T-cell (primary cell): ENCODE measurements around the gene GRAP2. TPM values are rescaled to one million over a fixed set of nuclear protein-coding genes. Genes with fewer than 3 reads are reported as not detected.
"Not testable (repeated sequence)": the region's sequence is repeated elsewhere in the genome, so short reads cannot be mapped to it uniquely, and the experiment has no call there.

Source experiments
- ATAC-seq, 4 experiments: fragments of 200-7000 bp in 3 of 4; fragments of 150-1000 bp in 1 of 4; cut with Tn5 transposase; replicated peaks in 1 of 4; 1 replicate in 3 of 4; 2 replicates in 1 of 4; pipeline ENCODE4 v1.10.0; 2021; ENCODE audit warnings: moderate library complexity in 3 of 4, mild to moderate bottlenecking in 2 of 4, moderate number of reproducible peaks in 1 of 4
- CTCF ChIA-PET, 2 donors: fragments of 300-600 bp; sonication (Branson Sonifier 250); formaldehyde crosslinking; loops; one replicate each; lab custom pipeline; 2022; ENCODE audit warnings: antibody characterized with exemption in 2 of 2; lab: Charles Lee
- POLR2A ChIA-PET, 2 donors: fragments of 300-600 bp; sonication (Branson Sonifier 250); formaldehyde crosslinking; loops; one replicate each; lab custom pipeline; 2022; ENCODE audit warnings: antibody characterized with exemption in 2 of 2; lab: Charles Lee
- DNase-seq, 35 experiments: peaks; one replicate each; pipeline versions ENCODE4 v3.0.0 to v3.0.0-alpha.2; 2013 to 2023
- H3K27ac ChIP-seq: one replicate; pipeline ENCODE4 v1.5.1; 2013; ENCODE audit warnings: low read length
- H3K27me3 ChIP-seq, 2 experiments: replicated peaks in 1 of 2; 1 replicate in 1 of 2; 2 replicates in 1 of 2; pipeline versions ENCODE4 v1.6.1 to v1.7.0; 2013; ENCODE audit warnings: low read length in 1 of 2, mixed read lengths in 1 of 2; ENCODE audit not compliant: control insufficient read depth in 2 of 2, insufficient read depth in 2 of 2; ENCODE audit errors: extremely low read depth in 1 of 2
- H3K36me3 ChIP-seq, 2 donors: 1 replicate in 1 of 2; 2 replicates in 1 of 2; pipeline versions ENCODE4 v1.6.1 to v1.7.0; 2013; ENCODE audit warnings: low read length in 1 of 2; ENCODE audit not compliant: control insufficient read depth in 2 of 2, insufficient read depth in 1 of 2; ENCODE audit errors: extremely low read depth in 1 of 2
- H3K4me1 ChIP-seq, 2 experiments: 1 replicate in 1 of 2; 2 replicates in 1 of 2; pipeline versions ENCODE4 v1.6.1 to v1.7.0; 2013; ENCODE audit warnings: low read length in 2 of 2, mixed read lengths in 1 of 2; ENCODE audit not compliant: insufficient read depth in 2 of 2, control insufficient read depth in 1 of 2; ENCODE audit errors: extremely low read depth in 1 of 2
- H3K4me3 ChIP-seq, 2 donors: 1 replicate in 1 of 2; 2 replicates in 1 of 2; pipeline versions ENCODE4 v1.5.1 to v1.7.0; 2013; ENCODE audit warnings: mild to moderate bottlenecking in 2 of 2, low read length in 1 of 2, moderate library complexity in 1 of 2; ENCODE audit not compliant: control insufficient read depth in 1 of 2; ENCODE audit errors: extremely low read depth in 1 of 2
- H3K9me3 ChIP-seq: 2 replicates; pipeline ENCODE4 v1.7.0; 2013
- H3K27ac Mint-ChIP-seq, 2 donors: one replicate each; pipeline ENCODE4 v1.8.0; 2020 to 2021; ENCODE audit warnings: mild to moderate bottlenecking in 2 of 2, mixed read lengths in 2 of 2
- H3K27me3 Mint-ChIP-seq, 2 donors: one replicate each; pipeline ENCODE4 v1.8.0; 2021 to 2022; ENCODE audit warnings: mixed read lengths in 2 of 2
- H3K36me3 Mint-ChIP-seq: one replicate; pipeline ENCODE4 v1.8.0; 2021; ENCODE audit warnings: mixed read lengths
- H3K4me1 Mint-ChIP-seq, 3 donors: one replicate each; pipeline ENCODE4 v1.8.0; 2020 to 2022; ENCODE audit warnings: mixed read lengths in 3 of 3, mild to moderate bottlenecking in 1 of 3
- H3K4me3 Mint-ChIP-seq, 3 donors: one replicate each; pipeline ENCODE4 v1.8.0; 2020 to 2022; ENCODE audit warnings: mild to moderate bottlenecking in 3 of 3, mixed read lengths in 3 of 3, moderate library complexity in 3 of 3
- H3K9me3 Mint-ChIP-seq, 3 donors: one replicate each; pipeline ENCODE4 v1.8.0; 2020 to 2022; ENCODE audit warnings: mixed read lengths in 3 of 3
- WGBS: methylation state at CpG from one replicate; pipeline ENCODE4 v1.1.5; 2013; ENCODE audit warnings: missing lambda C conversion rate; ENCODE audit not compliant: insufficient coverage; 5-methylcytosine and 5-hydroxymethylcytosine counted together
- total RNA-seq, 35 experiments: library from RNA in 6 of 35; stranded (reverse) in 6 of 35; fragments of 120-200 nt in 1 of 35; gene quantifications; one replicate each; pipeline versions ENCODE4 v1.2.1 to v1.2.4 and lab custom pipeline; 2013 to 2026

GRAP2 gene
- total RNA-seq, 5 donors from 2014 or later (not counting 1 experiment from before 2014, with no cell fraction given) = 138 to 199 (median 157) TPM

DNA sequence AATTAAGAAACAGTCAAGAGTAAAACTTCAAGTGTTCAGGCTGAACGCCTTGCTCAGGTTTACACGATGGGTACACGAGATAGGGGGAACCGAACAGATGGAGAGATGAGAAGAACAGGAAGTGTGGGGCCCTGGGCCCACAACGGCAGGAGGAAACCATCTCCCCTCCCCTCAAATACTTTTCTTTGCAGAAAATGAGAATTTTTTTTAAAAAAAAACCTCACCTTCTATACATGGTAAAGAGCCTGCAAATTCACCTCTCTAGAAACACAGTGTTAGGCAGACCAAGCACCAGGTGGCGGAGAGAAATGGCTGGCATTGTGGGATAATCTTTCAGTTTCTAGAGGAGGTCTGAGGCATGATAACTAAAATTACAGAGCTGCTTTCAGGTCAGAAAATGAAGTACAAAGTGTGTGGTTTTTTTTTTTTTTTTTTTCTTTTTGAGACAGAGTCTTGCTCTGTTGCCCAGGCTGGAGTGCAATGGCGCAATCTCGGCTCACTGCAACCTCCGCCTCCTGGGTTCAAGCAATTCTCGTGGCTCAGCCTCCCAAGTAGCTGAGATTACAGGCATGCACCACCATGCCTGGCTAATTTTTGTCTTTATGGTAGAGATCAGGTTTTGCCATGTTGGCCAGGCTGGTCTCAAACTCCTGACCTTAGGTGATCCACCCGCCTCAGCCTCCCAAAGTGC is 50.9 kb downstream of the GRAP2 start:
- H3K27ac ChIP-seq = peak overlapping the region; percentile 62
- ChIA-PET POLR2A (interaction anchor here in 1 of 2 donors (0.6 to 0.9 kb wide), 2 partner anchors 31 to 42 kb away, joined by 5 to 7 read pairs; no protein-coding TSS in a partner anchor), CTCF (interaction anchor here (0.6 to 1.8 kb wide), 7 partner anchors 9 to 448 kb away, joined by 3 to 5 read pairs (median 4); a partner anchor contains a TSS)
- not testable (repeated sequence) for H3K27me3 Mint-ChIP-seq, H3K9me3 ChIP-seq, H3K9me3 Mint-ChIP-seq, H3K27me3 ChIP-seq
- Mint-ChIP-seq H3K36me3 (peaks cover 56% of the 10 kb centered on the region), H3K4me1 (peaks cover 91 to 95% (median 93%) of the 10 kb centered on the region in 3 donors), H3K4me3 (peak overlapping the region; percentile 57 to 60 (median 59)), H3K27ac (peak overlapping the region in 1 of 2 donors; percentile 95)
- peak; percentile 70 to 86 (median 76) for ATAC-seq
- DNase-seq = peak in 31 of 35 experiments; percentile 20 to 71 (median 43)
- H3K36me3 ChIP-seq = peaks cover 8 to 81% of the 10 kb centered on the region in 2 donors
- WGBS = 42% methylated on average over 4 of the region's 11 CpGs
- peak overlapping the region in 1 of 2 donors; percentile 12 for H3K4me3 ChIP-seq
- peaks cover 79 to 99% of the 10 kb centered on the region in 2 experiments for H3K4me1 ChIP-seq

- peak overlapping the region in 1 of 2 donors; percentile 95 for H3K27ac Mint-ChIP-seq
- DNase-seq = peak in 9 of 35 experiments; percentile 30 to 58 (median 35)
- H3K4me3 Mint-ChIP-seq = peak overlapping the region; percentile 35 to 59 (median 57)
- H3K27ac ChIP-seq = peak overlapping the region; percentile 62
- CTCF ChIA-PET = interaction anchor here (0.6 to 1.8 kb wide), 4 partner anchors 9 to 17 kb away, joined by 3 to 5 read pairs (median 4); no protein-coding TSS in a partner anchor
- peak; percentile 37 to 66 (median 41) for ATAC-seq
- H3K36me3 Mint-ChIP-seq = peaks cover 59% of the 10 kb centered on the region
- H3K27me3 Mint-ChIP-seq = no peaks in the 10 kb centered on the region
- POLR2A ChIA-PET = interaction anchor here in 1 of 2 donors (0.5 to 0.6 kb wide), 3 partner anchors 21 to 348 kb away, joined by 3 to 7 read pairs (median 5); no protein-coding TSS in a partner anchor
- peaks cover 77 to 99% of the 10 kb centered on the region in 2 experiments for H3K4me1 ChIP-seq
- H3K9me3 Mint-ChIP-seq = no peaks in the 10 kb centered on the region
- H3K4me1 Mint-ChIP-seq = peaks cover 91 to 95% (median 93%) of the 10 kb centered on the region in 3 donors
- no peaks in the 10 kb centered on the region for H3K27me3 ChIP-seq
- no peaks in the 10 kb centered on the region for H3K9me3 ChIP-seq
- H3K4me3 ChIP-seq = peak overlapping the region in 1 of 2 donors; percentile 12
- WGBS = no CpG with 5 or more reads among the region's 6 CpGs
- peaks cover 10 to 82% of the 10 kb centered on the region in 2 donors for H3K36me3 ChIP-seq
Observed at GRCh38 chr22:39952347-39952746, 51.5 kb downstream of the GRAP2 start.

GRCh38 chr22:39953101-39953500 is 52.2 kb downstream of the GRAP2 start:
- H3K27ac ChIP-seq = peak overlapping the region; percentile 62

DNA sequence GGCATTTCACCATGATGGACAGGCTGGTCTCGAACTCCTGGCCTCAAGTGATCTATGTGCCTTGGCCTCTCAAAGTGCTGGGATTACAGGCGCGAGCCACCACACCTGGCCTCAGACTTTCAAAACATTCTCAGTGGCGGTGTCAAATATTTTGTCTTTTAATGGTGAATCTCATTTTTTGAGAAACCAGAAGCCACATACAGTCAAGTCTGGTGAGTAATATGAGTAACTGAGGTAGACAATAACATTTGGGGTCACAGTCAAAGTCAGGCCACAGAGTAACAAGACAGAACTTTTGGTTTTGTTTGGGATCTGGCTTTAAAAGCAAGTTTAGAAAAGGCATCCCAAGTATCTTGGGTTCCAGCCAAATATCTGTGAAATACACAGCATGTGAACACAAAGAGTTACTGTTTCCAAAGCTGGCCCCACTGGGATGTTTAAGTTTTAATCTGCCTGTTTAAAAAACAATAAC is 53.7 kb downstream of the GRAP2 start:
- CTCF ChIA-PET = no interaction called here
- Mint-ChIP-seq H3K27ac (peak overlapping the region in 1 of 2 donors; percentile 95), H3K36me3 (peaks cover 62% of the 10 kb centered on the region), H3K9me3 (no peaks in the 10 kb centered on the region), H3K27me3 (no peaks in the 10 kb centered on the region), H3K4me3 (peak overlapping the region in 1 of 3 donors; percentile 59), H3K4me1 (peaks cover 89 to 96% (median 94%) of the 10 kb centered on the region in 3 donors)
- WGBS = 80% methylated on average over 1 of the region's 4 CpGs
- POLR2A ChIA-PET = no interaction called here
- DNase-seq = no peak
- peaks cover 18 to 82% of the 10 kb centered on the region in 2 donors for H3K36me3 ChIP-seq
- ATAC-seq = no peak
- no peaks in the 10 kb centered on the region for H3K9me3 ChIP-seq
- H3K4me1 ChIP-seq = peaks cover 71 to 99% of the 10 kb centered on the region in 2 experiments
- peak overlapping the region; percentile 15 for H3K27ac ChIP-seq
- H3K4me3 ChIP-seq = no peak overlapping the region
- H3K27me3 ChIP-seq = no peaks in the 10 kb centered on the region

More at GRCh38 chr22:39953101-39953500, 52.2 kb downstream of the GRAP2 start:
- WGBS = 78% methylated on average over 2 of the region's 2 CpGs
- peaks cover 89 to 96% (median 94%) of the 10 kb centered on the region in 3 donors for H3K4me1 Mint-ChIP-seq
- CTCF ChIA-PET = interaction anchor here (0.6 to 1.8 kb wide), 3 partner anchors 10 to 15 kb away, joined by 3 to 5 read pairs (median 4); no protein-coding TSS in a partner anchor
- peaks cover 63% of the 10 kb centered on the region for H3K36me3 Mint-ChIP-seq
- Histone ChIP-seq H3K27me3 (no peaks in the 10 kb centered on the region), H3K36me3 (peaks cover 13 to 82% of the 10 kb centered on the region in 2 donors), H3K9me3 (no peaks in the 10 kb centered on the region), H3K4me1 (peaks cover 71 to 99% of the 10 kb centered on the region in 2 experiments), H3K4me3 (no peak overlapping the region)
- POLR2A ChIA-PET = interaction anchor here in 1 of 2 donors (0.5 to 0.6 kb wide), 2 partner anchors 20 to 348 kb away, joined by 3 to 7 read pairs; no protein-coding TSS in a partner anchor
- H3K27me3 Mint-ChIP-seq = no peaks in the 10 kb centered on the region
- peak overlapping the region; percentile 11 to 59 (median 44) for H3K4me3 Mint-ChIP-seq
- DNase-seq (no peak), ATAC-seq (no peak)
- peak overlapping the region in 1 of 2 donors; percentile 95 for H3K27ac Mint-ChIP-seq
- no peaks in the 10 kb centered on the region for H3K9me3 Mint-ChIP-seq

DNA sequence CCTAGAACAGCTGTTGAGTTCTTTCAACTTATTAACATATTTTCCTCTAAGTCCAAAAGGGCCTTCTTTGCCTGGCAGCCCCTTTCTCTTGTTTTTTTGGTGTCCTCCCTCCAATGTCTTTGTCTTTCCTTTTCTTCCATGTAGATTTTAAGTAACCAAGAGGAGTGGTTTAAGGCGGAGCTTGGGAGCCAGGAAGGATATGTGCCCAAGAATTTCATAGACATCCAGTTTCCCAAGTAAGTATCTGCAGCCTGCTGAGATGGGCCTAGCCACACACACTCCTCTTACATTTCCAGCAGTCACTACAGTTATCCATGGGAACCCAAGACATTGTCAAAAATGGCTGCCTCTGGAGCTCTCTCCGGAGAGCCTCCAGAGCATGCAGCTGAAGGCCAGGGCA is 54.8 kb downstream of the GRAP2 start:
- Mint-ChIP-seq H3K27me3 (no peaks in the 10 kb centered on the region), H3K36me3 (peaks cover 63% of the 10 kb centered on the region), H3K9me3 (no peaks in the 10 kb centered on the region), H3K4me1 (peaks cover 89 to 96% (median 94%) of the 10 kb centered on the region in 3 donors), H3K27ac (peak overlapping the region in 1 of 2 donors; percentile 95), H3K4me3 (peak overlapping the region in 1 of 3 donors; percentile 3)
- ChIA-PET POLR2A (no interaction called here), CTCF (interaction anchor here in 1 of 2 donors (0.7 kb wide), 1 partner anchor 8 kb away, joined by 3 read pairs; no protein-coding TSS in a partner anchor)
- Histone ChIP-seq H3K9me3 (no peaks in the 10 kb centered on the region), H3K27me3 (no peaks in the 10 kb centered on the region), H3K36me3 (peaks cover 18 to 82% of the 10 kb centered on the region in 2 donors), H3K4me3 (no peak overlapping the region), H3K4me1 (peaks cover 66 to 99% of the 10 kb centered on the region in 2 experiments), H3K27ac (no peak overlapping the region)
- DNase-seq (no peak), ATAC-seq (no peak)
- WGBS = no CpG with 5 or more reads among the region's 2 CpGs
